NCI-H1694 treated with DMSO at 0.1 percent for 48 hours (cell line): ENCODE results near the gene S100A4.

Experiments
- DNase-seq: peaks from one replicate; lab custom pipeline; 2025; lab: John Stamatoyannopoulos, UW

Gene S100A4

DNA sequence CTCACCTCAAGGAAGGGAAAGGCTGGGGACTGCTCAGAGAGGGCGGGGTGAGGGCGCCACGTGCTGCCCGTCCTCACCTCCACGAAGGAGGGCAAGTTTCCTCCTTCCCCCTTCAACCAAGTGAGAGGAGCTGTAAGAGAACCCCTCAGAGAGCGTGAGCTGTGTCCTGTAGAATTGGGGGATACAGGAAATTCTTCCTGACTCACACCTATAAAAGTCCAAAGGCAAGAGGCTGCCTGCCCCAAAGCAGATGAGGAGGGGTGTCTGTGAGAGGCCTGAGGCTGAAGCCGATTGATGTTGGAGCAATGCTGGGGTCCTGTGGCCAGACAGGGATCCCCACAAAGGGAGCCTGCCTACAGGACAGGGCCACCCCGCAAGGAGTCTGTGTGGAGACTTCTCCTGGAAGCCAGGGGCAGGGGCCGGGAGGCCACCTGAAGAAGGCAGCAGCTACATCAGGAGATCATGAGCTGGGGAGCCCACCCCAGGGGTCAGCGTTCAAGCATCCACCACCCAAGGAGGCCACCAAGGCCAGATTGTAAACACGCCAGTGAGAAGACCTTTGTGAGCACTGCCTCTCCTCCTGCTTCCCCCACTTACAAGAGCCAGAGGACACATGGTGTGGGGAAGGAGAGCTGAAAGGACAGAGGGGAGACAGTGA lies 37.6 kb downstream of the S100A4 start:
- DNase-seq = no peak

DNA sequence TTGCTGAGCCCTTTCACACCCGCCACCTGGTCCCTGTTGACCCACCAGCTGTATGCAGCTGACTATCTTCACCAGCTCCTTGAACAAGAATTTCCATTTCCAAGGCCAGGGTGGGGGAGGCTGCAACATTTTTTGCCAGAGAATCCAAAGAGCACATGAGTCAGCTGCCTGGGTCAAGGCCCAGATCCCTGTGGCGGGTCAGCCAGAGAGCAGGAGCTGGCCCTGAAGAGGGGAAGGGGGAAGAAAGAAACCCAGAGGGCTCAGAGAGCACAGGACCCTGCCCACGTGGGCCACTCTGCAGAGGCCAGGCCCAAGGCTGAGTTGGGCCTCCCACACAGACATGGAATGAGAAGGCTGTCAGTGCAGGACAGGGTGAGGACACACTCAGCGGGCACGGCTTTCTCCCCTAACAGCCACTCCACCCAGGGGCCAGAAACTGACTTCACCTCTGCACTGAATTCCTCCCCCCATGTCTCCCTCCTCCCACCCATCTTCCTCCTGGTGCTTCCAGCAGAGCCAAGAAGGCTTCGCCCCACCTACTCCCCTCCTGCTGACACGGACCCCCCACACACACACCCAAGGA lies 38.7 kb downstream of the S100A4 start:
- DNase-seq = no peak

DNA sequence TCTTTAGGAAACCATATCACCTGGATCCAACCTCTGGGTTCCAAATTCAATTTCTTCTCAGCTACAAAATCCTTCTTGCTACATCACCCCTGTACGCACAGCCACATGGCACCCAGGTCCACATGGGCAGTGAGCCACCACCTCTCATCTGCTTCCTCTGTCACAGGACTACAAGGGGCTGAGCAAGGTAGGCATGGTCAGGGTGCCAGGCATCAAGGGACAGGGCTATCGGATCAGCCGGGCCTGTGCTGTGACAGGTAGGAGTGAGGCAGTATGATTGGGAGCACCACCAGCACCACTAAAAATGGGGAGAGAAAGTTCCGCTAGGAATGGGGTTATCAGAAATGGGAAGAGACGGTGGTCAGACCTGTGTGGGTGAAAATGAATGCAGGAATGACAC lies 39.2 kb downstream of the S100A4 start:
- no peak for DNase-seq

GRCh38 chr1:153505576-153505975 lies 40.0 kb downstream of the S100A4 start:
- DNase-seq = no peak

GRCh38 chr1:153503766-153504165 lies 41.8 kb downstream of the S100A4 start:
- DNase-seq = no peak

DNA sequence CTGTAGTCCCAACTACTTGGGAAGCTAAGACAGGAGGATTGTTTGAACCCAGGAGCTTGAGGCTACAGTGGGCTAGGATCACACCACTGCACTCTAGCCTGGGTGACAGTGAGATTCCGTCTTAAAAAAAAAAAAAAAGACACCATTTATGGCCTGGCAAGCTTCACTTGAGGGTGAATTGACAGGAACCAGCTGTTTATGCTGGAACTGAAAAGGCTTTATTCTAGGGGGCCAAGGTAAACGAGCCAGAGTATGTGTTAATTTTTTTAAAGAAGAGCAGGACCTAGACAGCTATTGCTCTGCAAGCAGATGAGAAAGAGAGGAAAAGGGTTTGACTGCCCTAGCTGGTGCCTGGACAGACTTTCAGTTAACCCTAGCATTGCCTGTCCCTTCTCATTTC lies 46.9 kb downstream of the S100A4 start:
- DNase-seq = no peak

DNA sequence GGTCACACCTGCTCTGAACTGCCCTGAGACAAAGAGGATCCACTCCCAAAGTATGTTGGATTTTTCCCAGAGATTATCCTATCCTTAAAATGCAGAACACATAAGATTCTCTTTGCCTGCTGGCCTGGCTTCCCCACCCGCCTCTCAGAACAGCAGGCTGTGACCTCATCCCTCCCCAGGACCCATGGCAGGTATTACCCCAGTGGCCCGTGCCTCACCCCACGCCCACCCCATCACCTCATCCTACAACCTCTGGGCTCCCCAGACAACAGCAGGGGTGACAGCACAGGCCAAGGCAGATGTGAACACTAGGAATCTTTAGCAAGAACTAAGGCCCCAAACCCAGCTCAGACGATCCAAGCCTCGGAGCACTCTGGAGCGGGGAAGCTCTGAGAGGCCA lies 50.1 kb downstream of the S100A4 start:
- no peak for DNase-seq

GRCh38 chr1:153494976-153495535 lies 50.5 kb downstream of the S100A4 start:
- peak; percentile 95 for DNase-seq
